ENCODE results near the gene BCR. TPM values are rescaled to one million over a fixed set of nuclear protein-coding genes. Genes with fewer than 3 reads are reported as not detected.
"Not testable (repeated sequence)": the region's sequence is repeated elsewhere in the genome, so short reads cannot be mapped to it uniquely, and the experiment has no call there.

Gene BCR
- total RNA-seq, 2 experiments from 2014 or later, result 30.4 to 32.0 TPM

- no peaks in the 10 kb centered on the region for H3K4me1 Mint-ChIP-seq (ENCODE audit: low read depth)
- H3K27ac Mint-ChIP-seq, result no peak overlapping the region
- H3K9me3 Mint-ChIP-seq, result no peaks in the 10 kb centered on the region
- ChIA-PET POLR2A (no interaction called here), CTCF (no interaction called here)
- no peaks in the 10 kb centered on the region for H3K27me3 Mint-ChIP-seq
- DNase-seq (no peak), ATAC-seq (no peak)
- no peak for TF ChIP-seq CTCF (IDR thresholded peaks at IDR 0.05)
- no peak overlapping the region for H3K4me3 Mint-ChIP-seq
- intact Hi-C loops (cut with micrococcal nuclease), result no loop called here
- peaks cover 5% of the 10 kb centered on the region for H3K36me3 Mint-ChIP-seq (ENCODE audit: low read depth)
These were observed 122.1 kb downstream of the BCR start for GRCh38 chr22:23302171-23303002.

GRCh38 chr22:23305321-23305910 lies 125.1 kb downstream of the BCR start:
- H3K4me3 Mint-ChIP-seq, result no peak overlapping the region
- DNase-seq (no peak), ATAC-seq (no peak)
- no peaks in the 10 kb centered on the region for H3K9me3 Mint-ChIP-seq
- H3K27me3 Mint-ChIP-seq, result no peaks in the 10 kb centered on the region
- H3K36me3 Mint-ChIP-seq (ENCODE audit: low read depth), result peaks cover 5% of the 10 kb centered on the region
- H3K27ac Mint-ChIP-seq, result no peak overlapping the region
- no peak for TF ChIP-seq CTCF (IDR thresholded peaks at IDR 0.05)
- ChIA-PET CTCF (no interaction called here), POLR2A (no interaction called here)
- no peaks in the 10 kb centered on the region for H3K4me1 Mint-ChIP-seq (ENCODE audit: low read depth)
- intact Hi-C loops (cut with micrococcal nuclease), result no loop called here

- H3K4me3 Mint-ChIP-seq, result no peak overlapping the region
- POLR2A ChIA-PET, result no interaction called here
- intact Hi-C loops (cut with micrococcal nuclease), result no loop called here
- H3K36me3 Mint-ChIP-seq (ENCODE audit: low read depth), result peaks cover 5% of the 10 kb centered on the region
- DNase-seq (no peak), ATAC-seq (no peak)
- CTCF ChIA-PET, result no interaction called here
- no peaks in the 10 kb centered on the region for H3K27me3 Mint-ChIP-seq
- no peaks in the 10 kb centered on the region for H3K9me3 Mint-ChIP-seq
- H3K27ac Mint-ChIP-seq, result no peak overlapping the region
- no peaks in the 10 kb centered on the region for H3K4me1 Mint-ChIP-seq (ENCODE audit: low read depth)
- no peak for TF ChIP-seq CTCF (IDR thresholded peaks at IDR 0.05)
These were observed 125.6 kb downstream of the BCR start for GRCh38 chr22:23305922-23306374.

GRCh38 chr22:23306438-23306921 lies 126.2 kb downstream of the BCR start:
- ATAC-seq (no peak), DNase-seq (no peak)
- H3K4me1 Mint-ChIP-seq (ENCODE audit: low read depth), result no peaks in the 10 kb centered on the region
- no peaks in the 10 kb centered on the region for H3K27me3 Mint-ChIP-seq
- H3K9me3 Mint-ChIP-seq, result no peaks in the 10 kb centered on the region
- H3K4me3 Mint-ChIP-seq, result no peak overlapping the region
- intact Hi-C loops (cut with micrococcal nuclease), result no loop called here
- ChIA-PET POLR2A (no interaction called here), CTCF (no interaction called here)
- no peak overlapping the region for H3K27ac Mint-ChIP-seq
- peaks cover 5% of the 10 kb centered on the region for H3K36me3 Mint-ChIP-seq (ENCODE audit: low read depth)
- TF ChIP-seq CTCF (IDR thresholded peaks at IDR 0.05), result no peak

GRCh38 chr22:23306926-23307325 lies 126.6 kb downstream of the BCR start:
- DNase-seq (no peak), ATAC-seq (no peak)
- Mint-ChIP-seq H3K36me3 (ENCODE audit: low read depth) (peaks cover 5% of the 10 kb centered on the region), H3K4me1 (ENCODE audit: low read depth) (no peaks in the 10 kb centered on the region), H3K9me3 (no peaks in the 10 kb centered on the region), H3K27ac (no peak overlapping the region), H3K27me3 (no peaks in the 10 kb centered on the region), H3K4me3 (no peak overlapping the region)
- TF ChIP-seq CTCF (IDR thresholded peaks at IDR 0.05), result no peak
- ChIA-PET CTCF (no interaction called here), POLR2A (no interaction called here)
- intact Hi-C loops (cut with micrococcal nuclease), result no loop called here

- H3K27ac Mint-ChIP-seq; H3K36me3 Mint-ChIP-seq (ENCODE audit: low read depth); H3K27me3 Mint-ChIP-seq; H3K4me3 Mint-ChIP-seq; H3K4me1 Mint-ChIP-seq (ENCODE audit: low read depth); intact Hi-C loops (cut with micrococcal nuclease); H3K9me3 Mint-ChIP-seq; CTCF ChIA-PET; DNase-seq; POLR2A ChIA-PET; ATAC-seq: not testable (repeated sequence)
These were observed 127.2 kb downstream of the BCR start for GRCh38 chr22:23307511-23307910.

- H3K4me3 Mint-ChIP-seq; H3K27me3 Mint-ChIP-seq; ATAC-seq; H3K36me3 Mint-ChIP-seq (ENCODE audit: low read depth); H3K4me1 Mint-ChIP-seq (ENCODE audit: low read depth); CTCF ChIA-PET; H3K9me3 Mint-ChIP-seq; intact Hi-C loops (cut with micrococcal nuclease); H3K27ac Mint-ChIP-seq; POLR2A ChIA-PET; DNase-seq: not testable (repeated sequence)
These were observed 129.0 kb downstream of the BCR start for GRCh38 chr22:23309261-23309660.

Data from activated CD8-positive, alpha-beta T cell treated with anti-CD3 and anti-CD28 coated beads for 36 hours (primary cell).